ENCODE results near the gene SPTBN1. TPM values are rescaled to one million over a fixed set of nuclear protein-coding genes. Genes with fewer than 3 reads are reported as not detected.

SPTBN1 gene
- polyA plus RNA-seq, 2 of the 4 experiments (the other 2 are of a cell fraction) = 105 to 126 TPM

DNA sequence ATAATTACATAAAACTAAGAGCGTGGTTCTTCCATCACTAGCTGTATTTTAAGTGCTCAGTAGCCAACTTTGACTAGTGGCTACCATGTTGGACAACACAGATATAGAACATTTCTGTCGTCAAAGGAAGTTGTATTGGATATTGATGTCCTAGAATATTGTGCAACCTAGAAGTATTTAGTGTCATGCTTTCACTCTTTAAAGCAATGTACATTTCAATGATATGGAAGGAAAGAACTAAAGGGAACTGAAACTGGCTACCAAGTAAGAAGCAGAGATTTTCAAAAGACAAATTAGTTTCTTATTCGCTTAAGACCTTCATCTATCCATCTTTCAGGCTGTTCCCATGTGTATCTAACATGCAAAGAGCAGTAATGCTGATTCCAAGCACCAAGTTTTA lies 182.0 kb downstream of the SPTBN1 start:
- Histone ChIP-seq H3K4me3 (no peak overlapping the region), H3K9me3 (no peaks in the 10 kb centered on the region), H3K4me2 (no peak overlapping the region), H3K27ac (no peak overlapping the region), H3K4me1 (peaks cover 69% of the 10 kb centered on the region)
- FAIRE-seq = no peak
- 97% methylated on average over 3 of the region's 3 CpGs for WGBS (ENCODE audit: missing lambda C conversion rate)
- TF ChIP-seq CEBPB (IDR thresholded peaks at IDR 0.05) = 0 out of 4 replicates have a peak, but pooled peaks of 1 of the 2 experiments have one; percentile 7
- TF ChIP-seq, protein P1, sequence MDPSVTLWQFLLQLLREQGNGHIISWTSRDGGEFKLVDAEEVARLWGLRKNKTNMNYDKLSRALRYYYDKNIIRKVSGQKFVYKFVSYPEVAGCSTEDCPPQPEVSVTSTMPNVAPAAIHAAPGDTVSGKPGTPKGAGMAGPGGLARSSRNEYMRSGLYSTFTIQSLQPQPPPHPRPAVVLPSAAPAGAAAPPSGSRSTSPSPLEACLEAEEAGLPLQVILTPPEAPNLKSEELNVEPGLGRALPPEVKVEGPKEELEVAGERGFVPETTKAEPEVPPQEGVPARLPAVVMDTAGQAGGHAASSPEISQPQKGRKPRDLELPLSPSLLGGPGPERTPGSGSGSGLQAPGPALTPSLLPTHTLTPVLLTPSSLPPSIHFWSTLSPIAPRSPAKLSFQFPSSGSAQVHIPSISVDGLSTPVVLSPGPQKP (IDR thresholded peaks at IDR 0.05; ENCODE audit: low read depth, low read length) = no peak
- ChIA-PET CTCF (interaction anchor here (1.4 kb wide), 1 partner anchor 15 kb away, joined by 3 read pairs; no protein-coding TSS in a partner anchor), POLR2A (interaction anchor here (2.4 kb wide), 1 partner anchor 79 kb away, joined by 9 read pairs; no protein-coding TSS in a partner anchor)
- no peak for DNase-seq (ENCODE audit: low read depth in 1 of 2, low spot score in 1 of 2)
- ATAC-seq = no peak

DNA sequence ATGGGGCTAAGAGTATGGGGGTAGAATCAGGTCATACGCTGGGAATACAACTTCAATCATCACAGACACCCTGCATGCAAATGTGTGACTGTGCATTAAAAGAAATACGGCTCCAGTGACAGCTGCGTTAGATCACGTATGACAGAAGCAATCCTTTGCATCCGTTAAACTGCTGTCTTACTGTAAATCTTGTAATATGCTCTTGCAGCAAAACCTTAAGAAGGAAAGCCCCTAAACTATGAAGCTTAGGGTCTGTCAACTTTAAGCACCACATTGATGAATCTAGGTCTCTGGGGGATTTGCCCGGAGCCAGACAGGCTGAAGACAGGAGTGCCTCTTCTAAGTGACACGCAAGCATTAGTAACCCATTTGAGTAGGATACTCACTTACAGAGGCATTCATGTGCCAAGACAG lies 182.7 kb downstream of the SPTBN1 start:
- TF ChIP-seq, protein P2, sequence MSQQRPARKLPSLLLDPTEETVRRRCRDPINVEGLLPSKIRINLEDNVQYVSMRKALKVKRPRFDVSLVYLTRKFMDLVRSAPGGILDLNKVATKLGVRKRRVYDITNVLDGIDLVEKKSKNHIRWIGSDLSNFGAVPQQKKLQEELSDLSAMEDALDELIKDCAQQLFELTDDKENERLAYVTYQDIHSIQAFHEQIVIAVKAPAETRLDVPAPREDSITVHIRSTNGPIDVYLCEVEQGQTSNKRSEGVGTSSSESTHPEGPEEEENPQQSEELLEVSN (IDR thresholded peaks at IDR 0.05; ENCODE audit: borderline replicate concordance, low read depth) = no peak
- TF ChIP-seq POLR2AphosphoS2 (conservative IDR thresholded peaks at IDR 0.05; ENCODE audit: low read length) (no peak), RNF2 (IDR thresholded peaks at IDR 0.05; ENCODE audit: borderline replicate concordance, low read depth) (no peak), GATA3 (IDR thresholded peaks at IDR 0.05; ENCODE audit: borderline replicate concordance) (no peak), NR3C1 (IDR thresholded peaks at IDR 0.05) (no peak), ZSCAN20 (CRISPR knock-in tag; IDR thresholded peaks at IDR 0.05) (no peak), CBX8 (IDR thresholded peaks at IDR 0.05) (no peak), EHF (CRISPR knock-in tag; IDR thresholded peaks at IDR 0.05) (no peak), CHD2 (IDR thresholded peaks at IDR 0.05; ENCODE audit: low read length, partially characterized antibody) (no peak), KDM1A (IDR thresholded peaks at IDR 0.05; ENCODE audit: low read depth) (no peak), BHLHE40 (IDR thresholded peaks at IDR 0.05; ENCODE audit: low read depth, low read length) (no peak), RCOR1 (IDR thresholded peaks at IDR 0.05; ENCODE audit: low read depth, low read length) (no peak), SMC3 (IDR thresholded peaks at IDR 0.05) (no peak)
- TF ChIP-seq, protein P3, sequence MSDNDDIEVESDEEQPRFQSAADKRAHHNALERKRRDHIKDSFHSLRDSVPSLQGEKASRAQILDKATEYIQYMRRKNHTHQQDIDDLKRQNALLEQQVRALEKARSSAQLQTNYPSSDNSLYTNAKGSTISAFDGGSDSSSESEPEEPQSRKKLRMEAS (IDR thresholded peaks at IDR 0.05) = no peak
- TF ChIP-seq, protein P4, sequence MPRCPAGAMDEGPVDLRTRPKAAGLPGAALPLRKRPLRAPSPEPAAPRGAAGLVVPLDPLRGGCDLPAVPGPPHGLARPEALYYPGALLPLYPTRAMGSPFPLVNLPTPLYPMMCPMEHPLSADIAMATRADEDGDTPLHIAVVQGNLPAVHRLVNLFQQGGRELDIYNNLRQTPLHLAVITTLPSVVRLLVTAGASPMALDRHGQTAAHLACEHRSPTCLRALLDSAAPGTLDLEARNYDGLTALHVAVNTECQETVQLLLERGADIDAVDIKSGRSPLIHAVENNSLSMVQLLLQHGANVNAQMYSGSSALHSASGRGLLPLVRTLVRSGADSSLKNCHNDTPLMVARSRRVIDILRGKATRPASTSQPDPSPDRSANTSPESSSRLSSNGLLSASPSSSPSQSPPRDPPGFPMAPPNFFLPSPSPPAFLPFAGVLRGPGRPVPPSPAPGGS (IDR thresholded peaks at IDR 0.05) = no peak
- TF ChIP-seq, protein P5, sequence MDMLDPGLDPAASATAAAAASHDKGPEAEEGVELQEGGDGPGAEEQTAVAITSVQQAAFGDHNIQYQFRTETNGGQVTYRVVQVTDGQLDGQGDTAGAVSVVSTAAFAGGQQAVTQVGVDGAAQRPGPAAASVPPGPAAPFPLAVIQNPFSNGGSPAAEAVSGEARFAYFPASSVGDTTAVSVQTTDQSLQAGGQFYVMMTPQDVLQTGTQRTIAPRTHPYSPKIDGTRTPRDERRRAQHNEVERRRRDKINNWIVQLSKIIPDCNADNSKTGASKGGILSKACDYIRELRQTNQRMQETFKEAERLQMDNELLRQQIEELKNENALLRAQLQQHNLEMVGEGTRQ (IDR thresholded peaks at IDR 0.05) = no peak
- H3K27ac ChIP-seq = peak overlapping the region in 1 of 2 experiments; percentile 42; a peak in 2 of 6 replicates
- FAIRE-seq (no peak), ATAC-seq (no peak), DNase-seq (ENCODE audit: low read depth in 1 of 2, low spot score in 1 of 2) (no peak)
- peaks cover 62% of the 10 kb centered on the region for H3K4me1 ChIP-seq
- no peak overlapping the region for H3K4me3 ChIP-seq
- no peak overlapping the region for H3K4me2 ChIP-seq
- H3K9me3 ChIP-seq = no peaks in the 10 kb centered on the region
- ChIA-PET CTCF (interaction anchor here (0.6 to 1.7 kb wide), 4 partner anchors 10 to 110 kb away, joined by 3 to 4 read pairs (median 3); no protein-coding TSS in a partner anchor), POLR2A (no interaction called here)
- WGBS (ENCODE audit: missing lambda C conversion rate) = 84% methylated on average over 7 of the region's 7 CpGs

DNA sequence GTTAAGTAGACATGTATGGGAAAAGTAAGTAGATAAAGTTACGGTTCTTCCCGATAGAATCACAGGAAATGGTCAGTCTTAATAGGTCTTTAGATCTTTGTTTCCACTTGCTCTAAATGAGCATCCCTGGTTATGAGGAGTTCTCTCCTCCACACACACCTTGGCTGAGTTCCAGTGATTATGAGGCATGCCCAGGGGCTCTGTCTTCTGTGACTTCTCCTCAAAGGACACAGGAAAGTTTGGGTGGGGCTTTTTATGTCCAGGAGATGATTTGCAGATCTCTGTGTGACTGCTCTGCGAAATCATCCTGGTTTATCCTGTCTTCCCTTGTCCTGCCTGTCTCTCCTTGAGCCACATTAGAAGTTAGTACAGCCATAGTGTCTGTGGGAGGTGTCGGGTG lies 183.5 kb downstream of the SPTBN1 start:
- H3K9me3 ChIP-seq = no peaks in the 10 kb centered on the region
- no peak overlapping the region for H3K4me3 ChIP-seq
- DNase-seq (ENCODE audit: low read depth in 1 of 2, low spot score in 1 of 2) (peak in 1 of 2 experiments; percentile 31), FAIRE-seq (no peak), ATAC-seq (peak in 1 of 2 experiments; percentile 5; a peak in 1 of 6 replicates)
- TF ChIP-seq EHF (CRISPR knock-in tag; IDR thresholded peaks at IDR 0.05) (no peak), CHD2 (IDR thresholded peaks at IDR 0.05; ENCODE audit: low read length, partially characterized antibody) (no peak), SMC3 (IDR thresholded peaks at IDR 0.05) (no peak), HDAC2 (IDR thresholded peaks at IDR 0.05) (no peak), RARB (CRISPR knock-in tag; IDR thresholded peaks at IDR 0.05) (no peak), CBX8 (IDR thresholded peaks at IDR 0.05) (no peak)
- peaks cover 54% of the 10 kb centered on the region for H3K4me1 ChIP-seq
- peak overlapping the region; percentile 13 to 44; a peak in 4 of 6 replicates for H3K27ac ChIP-seq
- 87% methylated on average over 4 of the region's 4 CpGs for WGBS (ENCODE audit: missing lambda C conversion rate)
- ChIA-PET POLR2A (no interaction called here), CTCF (interaction anchor here (1.1 to 1.7 kb wide), 3 partner anchors 9 to 116 kb away, joined by 3 read pairs; no protein-coding TSS in a partner anchor)
- no peak overlapping the region for H3K4me2 ChIP-seq
